Measurements from ENCODE around the gene PRPH2. TPM values are rescaled to one million over a fixed set of nuclear protein-coding genes. Genes with fewer than 3 reads are reported as not detected.

PRPH2 gene
- total and polyA plus RNA-seq, 2 donors (not counting 3 experiments of a cell fraction or from before 2014, with no cell fraction given) = 0.40 to 0.46 TPM

DNA sequence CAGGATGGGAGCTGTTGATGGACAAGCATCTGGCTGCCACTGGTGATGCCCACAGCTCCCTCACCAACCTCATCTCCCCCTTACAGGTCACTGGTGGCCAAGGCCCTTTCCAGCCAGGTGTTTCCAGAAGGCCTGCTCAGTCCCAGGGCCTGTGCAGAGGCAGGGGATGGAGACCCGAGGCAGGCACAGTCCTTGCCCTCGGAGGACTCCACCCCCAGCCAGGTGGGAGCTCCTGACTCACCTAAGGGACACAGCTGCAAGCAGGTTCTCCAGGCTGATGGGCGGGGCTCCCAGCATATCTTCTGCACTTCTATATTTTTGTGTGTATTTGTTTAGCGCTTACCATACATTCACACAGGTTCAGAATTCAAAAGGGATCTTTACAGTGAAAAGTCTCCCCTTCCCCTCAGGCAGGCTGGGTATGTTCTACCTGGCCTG lies 17.4 kb downstream of the PRPH2 start:
- no peaks in the 10 kb centered on the region for H3K9me1 ChIP-seq (replicated peaks; ENCODE audit: control insufficient read depth, extremely low read depth, insufficient read depth, low read length)
- no peaks in the 10 kb centered on the region for H3K79me2 ChIP-seq (ENCODE audit: control insufficient read depth, insufficient read depth, low read length)
- no peaks in the 10 kb centered on the region for H3K27me3 ChIP-seq (ENCODE audit: control insufficient read depth in 2 of 2, insufficient read depth in 2 of 2, low read length in 2 of 2)
- FAIRE-seq (no peak), DNase-seq (ENCODE audit: low read depth, low spot score) (no peak)
- TF ChIP-seq MAX (IDR thresholded peaks at IDR 0.05; ENCODE audit: insufficient read depth, insufficient read length) (no peak), FOS (IDR thresholded peaks at IDR 0.05; ENCODE audit: borderline replicate concordance, insufficient read depth, low read length) (no peak), POLR2AphosphoS5 (IDR thresholded peaks at IDR 0.05; ENCODE audit: insufficient read depth, low read depth, low read length) (no peak), JUN (IDR thresholded peaks at IDR 0.05; ENCODE audit: borderline replicate concordance, insufficient read depth, insufficient read length, low read depth) (no peak), MYC (IDR thresholded peaks at IDR 0.05; ENCODE audit: low read depth, low read length) (no peak)
- H2AFZ ChIP-seq (ENCODE audit: low read depth, low read length) = no peak overlapping the region
- H3K4me3 ChIP-seq (replicated peaks in 1 of 3; ENCODE audit: insufficient read depth in 1 of 3, low read depth in 1 of 3, low read length in 3 of 3) = no peak overlapping the region
- CTCF ChIA-PET = interaction anchor here (0.9 to 1.8 kb wide), 4 partner anchors 10 to 86 kb away, joined by 3 to 9 read pairs (median 3); no protein-coding TSS in a partner anchor
- H3K4me2 ChIP-seq (ENCODE audit: insufficient read depth, low read length) = no peak overlapping the region
- no peaks in the 10 kb centered on the region for H4K20me1 ChIP-seq (replicated peaks; ENCODE audit: control insufficient read depth, extremely low read depth, insufficient read depth, low read length)
- H3K36me3 ChIP-seq (ENCODE audit: control insufficient read depth in 2 of 2, extremely low read depth in 1 of 2, insufficient read depth in 2 of 2, low read length in 2 of 2) = no peaks in the 10 kb centered on the region
- no peaks in the 10 kb centered on the region for H3K4me1 ChIP-seq (ENCODE audit: control insufficient read depth, extremely low read depth, insufficient read depth, low read length)
- no peak overlapping the region for H3K27ac ChIP-seq (ENCODE audit: insufficient read depth, low read depth, low read length)
- H3K9ac ChIP-seq (replicated peaks; ENCODE audit: extremely low read depth, insufficient read depth, low read length) = no peak overlapping the region
- no TSS peak for BruUV-seq (replicated peaks)
- POLR2A ChIA-PET = no interaction called here
- no peaks in the 10 kb centered on the region for H3K9me3 ChIP-seq (replicated peaks; ENCODE audit: control insufficient read depth, insufficient read depth, low read length)
- dilution Hi-C loops (cut with MboI; ENCODE audit: extremely low pct_ligation_motif_present, low sequenced_read_pairs) (no loop called here), intact Hi-C loops (cut with micrococcal nuclease) (no loop called here)

GRCh38 chr6:42704251-42704936 lies 18.0 kb downstream of the PRPH2 start:
- Histone ChIP-seq H4K20me1 (replicated peaks; ENCODE audit: control insufficient read depth, extremely low read depth, insufficient read depth, low read length) (no peaks in the 10 kb centered on the region), H3K4me2 (ENCODE audit: insufficient read depth, low read length) (no peak overlapping the region), H3K9me3 (replicated peaks; ENCODE audit: control insufficient read depth, insufficient read depth, low read length) (no peaks in the 10 kb centered on the region), H3K4me3 (replicated peaks in 1 of 3; ENCODE audit: insufficient read depth in 1 of 3, low read depth in 1 of 3, low read length in 3 of 3) (peak overlapping the region in 1 of 3 experiments; percentile 7), H2AFZ (ENCODE audit: low read depth, low read length) (peak overlapping the region; percentile 25), H3K9me1 (replicated peaks; ENCODE audit: control insufficient read depth, extremely low read depth, insufficient read depth, low read length) (no peaks in the 10 kb centered on the region), H3K27ac (ENCODE audit: insufficient read depth, low read depth, low read length) (no peak overlapping the region), H3K4me1 (ENCODE audit: control insufficient read depth, extremely low read depth, insufficient read depth, low read length) (no peaks in the 10 kb centered on the region), H3K36me3 (ENCODE audit: control insufficient read depth in 2 of 2, extremely low read depth in 1 of 2, insufficient read depth in 2 of 2, low read length in 2 of 2) (no peaks in the 10 kb centered on the region), H3K9ac (replicated peaks; ENCODE audit: extremely low read depth, insufficient read depth, low read length) (no peak overlapping the region), H3K79me2 (ENCODE audit: control insufficient read depth, insufficient read depth, low read length) (no peaks in the 10 kb centered on the region), H3K27me3 (ENCODE audit: control insufficient read depth in 2 of 2, insufficient read depth in 2 of 2, low read length in 2 of 2) (no peaks in the 10 kb centered on the region)
- FAIRE-seq = no peak
- intact Hi-C loops (cut with micrococcal nuclease) (no loop called here), dilution Hi-C loops (cut with MboI; ENCODE audit: extremely low pct_ligation_motif_present, low sequenced_read_pairs) (no loop called here)
- no peak for DNase-seq (ENCODE audit: low read depth, low spot score)
- no peak for TF ChIP-seq POLR2A (IDR thresholded peaks at IDR 0.05; ENCODE audit: low read depth, low read length)
- no peak for TF ChIP-seq MYC (IDR thresholded peaks at IDR 0.05; ENCODE audit: low read depth, low read length)
- TF ChIP-seq EZH2 (IDR thresholded peaks at IDR 0.05; ENCODE audit: borderline replicate concordance, low read depth, low read length, severe bottlenecking) = no peak
- TF ChIP-seq JUN (IDR thresholded peaks at IDR 0.05; ENCODE audit: borderline replicate concordance, insufficient read depth, insufficient read length, low read depth) = no peak
- no peak for TF ChIP-seq GATA2 (IDR thresholded peaks at IDR 0.05; ENCODE audit: insufficient read depth, insufficient read length, low read depth, low read length)
- TF ChIP-seq CTCF (IDR thresholded peaks at IDR 0.05; ENCODE audit: extremely low read depth in 1 of 2, insufficient read depth in 1 of 2, low read depth in 1 of 2, low read length in 2 of 2) = no peak
- TF ChIP-seq POLR2AphosphoS5 (IDR thresholded peaks at IDR 0.05; ENCODE audit: insufficient read depth, low read depth, low read length) = no peak
- TF ChIP-seq MAX (IDR thresholded peaks at IDR 0.05; ENCODE audit: insufficient read depth, insufficient read length) = no peak
- no peak for TF ChIP-seq FOS (IDR thresholded peaks at IDR 0.05; ENCODE audit: borderline replicate concordance, insufficient read depth, low read length)
- ChIA-PET POLR2A (no interaction called here), CTCF (interaction anchor here (0.9 to 1.8 kb wide), 4 partner anchors 10 to 86 kb away, joined by 3 to 9 read pairs (median 3); no protein-coding TSS in a partner anchor)
- BruUV-seq (replicated peaks) = no TSS peak

All from endothelial cell of umbilical vein (primary cell).